IPS-NIHi7 (cell line): Measurements from ENCODE around the gene FOXRED2.
"Not testable (repeated sequence)": the region's sequence is repeated elsewhere in the genome, so short reads cannot be mapped to it uniquely, and the experiment has no call there.

Experiments used
- DNase-seq: peaks from one replicate; pipeline ENCODE4 v3.0.0; 2012; ENCODE audit warnings: mixed read lengths; ENCODE audit errors: extremely low spot score

Gene FOXRED2

DNA sequence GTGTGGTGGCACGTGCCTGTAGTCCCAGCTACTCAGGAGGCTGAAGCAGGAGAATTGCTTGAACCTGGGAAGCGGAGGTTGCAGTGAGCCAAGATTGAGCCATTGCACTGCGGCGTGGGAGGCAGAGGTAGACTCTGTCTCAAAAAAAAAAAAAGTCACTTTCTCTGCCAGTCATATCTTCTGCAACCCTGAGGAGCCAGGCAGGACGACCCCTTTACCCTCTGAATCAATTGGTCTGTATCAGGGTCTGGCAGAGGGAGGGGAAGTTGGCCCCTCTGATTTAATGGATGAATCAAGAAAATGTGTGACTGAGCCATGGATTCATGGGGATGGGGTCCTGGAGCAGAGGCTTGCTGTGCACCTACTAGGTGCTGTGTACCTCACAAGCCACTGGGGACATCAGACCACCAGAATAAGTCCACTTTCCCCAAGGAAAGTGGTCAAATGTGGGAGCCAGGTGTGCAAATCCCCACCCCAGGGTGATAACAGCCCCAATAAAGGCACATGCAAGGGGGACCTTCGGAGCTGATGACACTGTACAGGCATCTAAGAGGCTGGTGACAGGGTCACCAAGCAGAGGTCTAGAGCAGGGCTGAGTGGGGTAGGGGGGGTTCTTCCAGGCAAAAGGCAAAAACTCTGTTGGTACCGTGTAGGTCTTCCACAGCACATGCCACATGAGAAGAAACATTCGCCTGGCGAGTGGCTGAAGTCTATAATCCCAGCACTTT is 54.4 kb downstream of the FOXRED2 start:
- no peak for DNase-seq

DNA sequence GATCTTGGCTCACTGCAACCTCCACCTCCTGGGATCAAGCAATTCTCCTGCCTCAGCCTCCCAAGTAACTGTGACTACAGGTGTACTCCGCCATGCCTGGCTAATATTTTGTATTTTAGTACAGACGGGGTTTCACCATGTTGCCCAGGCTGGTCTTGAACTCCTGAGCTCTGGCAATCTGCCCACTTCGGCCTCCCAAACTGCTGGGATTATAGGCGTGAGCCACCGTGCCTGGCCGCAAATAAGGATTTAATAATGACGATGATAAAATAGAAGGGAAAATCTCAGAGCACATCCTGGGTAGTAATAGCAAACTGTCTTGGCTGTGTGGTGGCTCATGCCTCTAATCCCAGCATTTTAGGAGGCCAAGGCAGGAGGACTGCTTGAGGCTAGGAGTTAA is 55.9 kb downstream of the FOXRED2 start:
- DNase-seq: not testable (repeated sequence)

DNA sequence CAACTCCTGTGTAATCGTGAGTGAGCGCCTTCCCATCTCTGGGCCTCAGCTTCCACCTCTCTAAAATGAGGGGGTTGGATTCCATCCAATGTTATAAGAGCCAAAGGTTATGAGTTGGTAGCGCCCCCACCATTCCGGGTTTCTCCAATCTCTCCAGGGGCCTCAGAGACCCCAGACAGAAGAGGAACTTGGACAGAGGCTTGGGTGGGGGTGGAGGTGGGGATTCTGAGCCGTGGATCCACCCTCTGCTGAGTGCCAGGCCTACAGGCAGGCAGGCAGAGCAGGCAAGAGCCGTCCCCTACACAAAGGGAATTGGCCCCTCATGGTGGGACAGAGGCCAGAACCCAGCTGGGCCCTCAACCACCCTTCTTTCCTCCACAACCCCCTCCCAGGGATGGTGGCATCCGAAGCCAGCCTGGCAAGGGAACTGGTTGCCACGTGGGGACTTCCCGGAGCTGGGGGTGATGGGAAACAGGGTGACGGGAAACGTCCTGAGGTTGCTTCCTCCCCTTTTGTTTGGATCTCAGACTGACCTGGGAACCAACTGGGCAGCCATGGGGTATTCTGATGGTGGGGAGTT is 57.2 kb downstream of the FOXRED2 start:
- DNase-seq: no peak

DNA sequence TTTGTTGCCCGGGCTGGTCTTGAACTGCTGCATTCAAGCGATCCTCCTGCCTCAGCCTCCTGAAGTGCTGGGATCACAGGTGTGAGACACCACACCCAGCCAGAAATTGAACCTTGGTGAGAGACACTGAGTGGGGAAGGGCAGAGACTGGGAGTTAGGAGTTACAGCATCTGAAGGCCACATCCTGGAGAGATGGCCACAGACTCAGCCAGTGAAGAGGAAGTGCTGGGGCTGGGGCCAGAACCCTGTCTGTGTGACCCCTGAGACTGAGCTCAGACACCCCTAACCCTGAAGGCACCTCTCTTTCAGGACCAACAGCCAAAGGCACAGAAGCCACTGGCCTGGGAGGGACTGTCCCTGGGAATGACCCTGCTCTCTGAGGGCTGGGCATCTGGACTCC is 59.2 kb downstream of the FOXRED2 start:
- no peak for DNase-seq

DNA sequence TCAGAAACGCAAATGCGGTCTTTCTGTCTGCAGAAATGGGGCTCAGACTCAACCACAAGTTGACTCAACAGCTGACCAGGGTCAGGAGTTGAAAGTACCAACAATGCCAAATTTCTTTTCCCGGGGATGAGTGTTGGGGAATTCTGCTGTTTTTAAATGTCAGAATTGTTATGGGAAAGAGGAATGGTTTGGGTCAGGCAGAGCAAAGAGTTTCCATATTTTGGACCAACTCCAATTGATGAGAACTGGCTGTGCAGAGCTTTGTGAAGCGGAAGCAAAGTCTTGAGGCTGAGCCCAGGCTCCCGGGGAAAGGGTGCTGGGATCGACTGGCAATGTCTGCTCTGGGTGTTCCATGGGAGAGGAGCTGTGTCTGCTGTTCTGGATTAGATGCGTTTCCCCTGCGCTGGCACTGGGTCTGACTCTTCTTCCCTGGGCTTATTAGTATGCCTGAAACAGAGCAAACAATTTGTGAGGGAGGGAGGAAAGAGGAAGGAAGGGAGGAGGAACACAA is 61.6 kb downstream of the FOXRED2 start:
- DNase-seq: no peak

DNA sequence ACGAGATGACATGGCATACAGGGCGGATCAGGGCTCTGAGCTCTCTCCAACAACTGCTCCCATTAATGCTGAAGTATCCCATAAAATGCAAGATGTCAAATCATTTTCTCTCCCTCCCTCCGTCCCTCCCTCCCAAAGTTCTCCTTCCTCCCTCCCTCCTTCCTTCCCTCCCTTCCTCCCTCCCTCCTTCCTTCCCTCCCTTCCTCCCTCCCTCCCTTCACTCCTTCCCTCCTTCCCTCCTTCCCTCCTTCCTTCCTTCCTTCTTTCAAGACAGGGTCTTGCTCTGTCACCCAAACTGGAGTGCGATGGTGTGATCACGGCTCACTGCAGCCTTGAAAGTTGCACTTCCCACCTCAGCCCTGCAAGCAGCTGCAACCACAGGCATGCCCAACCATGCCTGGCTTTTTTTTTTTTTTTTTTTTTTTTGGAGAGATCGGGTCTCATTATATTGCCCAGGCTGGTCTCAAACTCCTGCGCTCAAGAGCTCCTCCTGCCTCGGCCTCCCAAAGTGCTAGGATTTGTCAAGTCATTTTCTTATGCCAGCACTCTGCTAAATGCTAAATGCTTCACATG is 63.6 kb downstream of the FOXRED2 start:
- no peak for DNase-seq

DNA sequence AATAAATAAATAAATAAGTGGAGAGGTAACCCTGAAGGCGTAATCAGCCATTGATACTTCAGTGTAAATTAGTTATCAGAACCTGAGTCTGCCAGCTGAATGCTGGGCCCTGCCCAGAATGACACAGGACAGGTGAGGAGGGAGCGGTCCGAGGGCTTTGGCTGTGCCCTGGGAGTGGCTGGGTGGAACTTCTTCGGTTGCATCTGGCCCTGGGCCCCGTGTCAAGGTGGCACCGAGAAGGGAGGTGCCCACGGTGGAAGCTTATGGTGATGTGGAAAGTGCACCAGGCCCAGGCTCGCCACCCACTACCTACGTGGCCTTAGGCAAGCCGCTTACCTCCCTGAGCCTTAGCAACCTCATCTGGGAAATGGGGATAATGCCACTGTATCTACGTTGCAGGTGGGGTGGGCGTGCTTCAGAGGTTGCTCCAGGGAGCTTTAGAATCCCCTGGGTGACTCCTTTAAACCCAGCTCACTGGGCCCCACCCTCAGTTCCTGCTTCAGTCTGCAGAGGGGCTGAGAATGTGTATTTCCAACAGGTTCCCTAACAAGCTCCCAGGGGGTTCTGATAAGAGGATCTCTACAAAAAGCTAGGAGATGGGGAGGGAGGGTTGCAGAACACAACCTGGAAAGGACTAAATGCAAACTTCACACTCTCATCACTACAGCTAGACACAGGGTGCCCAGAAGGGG is 64.2 kb downstream of the FOXRED2 start:
- no peak for DNase-seq

DNA sequence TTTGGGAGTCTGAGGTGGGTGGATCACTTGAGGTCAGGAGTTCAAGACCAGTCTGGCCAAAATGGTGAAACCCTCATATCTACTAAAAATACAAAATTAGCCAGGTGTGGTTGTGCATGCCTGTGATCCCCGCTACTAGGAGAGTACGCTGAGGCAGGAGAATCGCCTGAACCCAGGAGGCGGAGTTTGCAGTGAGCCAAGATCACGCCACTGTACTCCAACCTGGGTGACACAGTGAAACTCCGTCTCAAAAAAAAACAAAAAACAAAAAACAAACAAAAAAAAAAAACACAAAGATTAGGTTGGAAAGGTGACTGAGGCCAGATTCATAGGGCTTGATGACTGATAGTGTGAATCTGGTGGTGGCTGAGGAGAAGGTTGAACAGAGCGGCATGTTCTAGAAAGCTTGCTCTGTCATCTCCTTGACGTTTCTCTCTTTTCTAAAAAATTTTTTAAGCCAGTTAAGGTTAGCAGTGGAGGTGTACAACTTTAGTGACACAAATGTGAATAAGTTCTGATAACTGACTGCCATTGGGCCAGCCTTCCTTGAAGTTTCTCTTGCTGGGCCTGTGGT is 66.3 kb downstream of the FOXRED2 start:
- no peak for DNase-seq

DNA sequence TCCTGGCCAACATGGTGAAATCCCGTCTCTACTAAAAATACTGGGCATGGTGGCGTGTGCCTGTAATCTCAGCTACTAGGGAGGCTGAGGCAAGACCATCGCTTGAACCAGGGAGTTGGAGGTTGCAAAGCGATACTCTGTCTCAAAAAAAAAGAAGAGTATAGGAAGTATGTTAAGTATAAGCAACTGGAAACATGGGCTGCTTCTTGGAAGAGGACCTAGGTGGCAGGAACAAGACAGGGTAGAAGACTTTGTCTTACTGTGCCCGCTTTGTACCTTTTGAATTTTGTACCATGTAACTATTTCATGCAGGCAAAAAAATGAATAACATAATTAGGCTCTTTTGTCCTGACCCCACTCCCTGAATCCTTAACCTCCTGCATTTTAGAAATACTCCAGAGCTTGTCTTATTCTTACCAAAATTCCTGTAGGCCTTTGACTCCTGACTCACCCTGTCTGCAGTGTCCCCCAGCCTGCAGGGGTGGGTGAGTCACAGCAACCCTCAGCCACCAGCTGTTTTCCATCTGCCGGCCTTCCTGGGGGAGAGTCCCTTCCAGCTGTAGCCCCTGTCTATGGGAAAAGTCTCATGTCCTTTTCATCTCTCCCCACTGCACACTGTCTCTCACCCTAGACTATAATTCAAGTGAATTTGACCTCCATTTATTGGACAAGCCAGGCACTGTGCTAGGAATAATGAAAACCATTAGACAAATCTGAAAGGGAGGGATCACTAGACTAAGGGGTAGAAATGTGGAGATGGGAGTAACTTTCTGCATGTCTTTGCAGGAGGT is 67.2 kb downstream of the FOXRED2 start:
- peak; percentile 70 for DNase-seq
